Testis (tissue), 3 donors: Measurements from ENCODE around the gene BCL6. TPM values are rescaled to one million over a fixed set of nuclear protein-coding genes. Genes with fewer than 3 reads are reported as not detected.
"Not testable (repeated sequence)": the region's sequence is repeated elsewhere in the genome, so short reads cannot be mapped to it uniquely, and the experiment has no call there.

ENCODE experiments used
- DNase-seq: peaks from one replicate; pipeline ENCODE4 v3.0.0-alpha.2; 2019
- H3K27ac ChIP-seq, 2 donors: fragments of 200-600 bp; sonication (generic); one replicate each; pipeline ENCODE4 v1.5.1; 2019
- H3K27me3 ChIP-seq: fragments of 200-600 bp; sonication (generic); one replicate; pipeline ENCODE4 v1.5.1; 2019
- H3K36me3 ChIP-seq: fragments of 200-600 bp; sonication (generic); one replicate; pipeline ENCODE4 v1.5.1; 2017; ENCODE audit warnings: low read depth; ENCODE audit errors: missing control alignments
- H3K4me1 ChIP-seq: fragments of 200-600 bp; sonication (generic); one replicate; pipeline ENCODE4 v1.5.1; 2019
- H3K4me3 ChIP-seq, 2 donors: fragments of 200-600 bp; sonication (generic); one replicate each; pipeline ENCODE4 v1.5.1; 2017 to 2019
- H3K9me3 ChIP-seq: fragments of 200-600 bp; sonication (generic); one replicate; pipeline ENCODE4 v1.5.1; 2017
- POLR2A ChIP-seq: fragments of 450-650 bp; IDR thresholded peaks from one replicate; pipeline ENCODE4 v1.6.1; 2017; ENCODE audit warnings: antibody characterized with exemption, mild to moderate bottlenecking, moderate library complexity
- WGBS, 2 donors: methylation state at CpG; one replicate each; pipeline ENCODE4 v1.1.5; 2018; 5-methylcytosine and 5-hydroxymethylcytosine counted together
- intact Hi-C: fragments of 100-400 bp; cut with DNase I; formaldehyde crosslinking; loops from one replicate; pipeline ENCODE4 v1.15.1; 2023; ENCODE audit warnings: low total_unique reads
- polyA plus RNA-seq: library from polyadenylated mRNA; stranded (reverse); fragments of 350-450 nt; fragmentation: Illumina TruSeq; extraction: RNeasy Lipid Tissue Mini Kit (QIAGEN cat#74804); gene quantifications from one replicate; pipeline ENCODE4 v1.2.3, GENCODE V29; 2014; ENCODE audit warnings: low read depth, low replicate concordance; ENCODE audit not compliant: insufficient read depth
- total RNA-seq, 2 donors: library from RNA; depleted of rRNA; stranded (reverse); fragments of >200 nt; gene quantifications; one replicate each; pipeline ENCODE4 v1.2.3, GENCODE V29; 2016
- TF ChIP-seq, protein P1 (sequence below), 3 experiments: fragments of 450-650 bp in 2 of 3; fragments of 200-600 bp in 1 of 3; sonication (generic) in 1 of 3; IDR thresholded peaks; one replicate each; pipeline ENCODE4 v1.5.1; 2016 to 2019; ENCODE audit warnings: antibody characterized with exemption in 3 of 3, mild to moderate bottlenecking in 2 of 3, moderate library complexity in 1 of 3

The BCL6 gene
- total and polyA plus RNA-seq, 3 donors from 2014 or later, result 34.5 to 86.6 (median 74.0) TPM

GRCh38 chr3:187685948-187686347, 59.3 kb downstream of the BCL6 start:
- no peaks in the 10 kb centered on the region for H3K36me3 ChIP-seq
- H3K4me1 ChIP-seq, result no peaks in the 10 kb centered on the region
- H3K27ac ChIP-seq, result no peak overlapping the region
- no peaks in the 10 kb centered on the region for H3K9me3 ChIP-seq
- 87 to 94% methylated on average over 7 of the region's 7 CpGs for WGBS, 2 donors
- H3K4me3 ChIP-seq, result no peak overlapping the region
- DNase-seq, result no peak
- H3K27me3 ChIP-seq, result no peaks in the 10 kb centered on the region
- intact Hi-C loops, result no loop called here
- TF ChIP-seq, protein P1, sequence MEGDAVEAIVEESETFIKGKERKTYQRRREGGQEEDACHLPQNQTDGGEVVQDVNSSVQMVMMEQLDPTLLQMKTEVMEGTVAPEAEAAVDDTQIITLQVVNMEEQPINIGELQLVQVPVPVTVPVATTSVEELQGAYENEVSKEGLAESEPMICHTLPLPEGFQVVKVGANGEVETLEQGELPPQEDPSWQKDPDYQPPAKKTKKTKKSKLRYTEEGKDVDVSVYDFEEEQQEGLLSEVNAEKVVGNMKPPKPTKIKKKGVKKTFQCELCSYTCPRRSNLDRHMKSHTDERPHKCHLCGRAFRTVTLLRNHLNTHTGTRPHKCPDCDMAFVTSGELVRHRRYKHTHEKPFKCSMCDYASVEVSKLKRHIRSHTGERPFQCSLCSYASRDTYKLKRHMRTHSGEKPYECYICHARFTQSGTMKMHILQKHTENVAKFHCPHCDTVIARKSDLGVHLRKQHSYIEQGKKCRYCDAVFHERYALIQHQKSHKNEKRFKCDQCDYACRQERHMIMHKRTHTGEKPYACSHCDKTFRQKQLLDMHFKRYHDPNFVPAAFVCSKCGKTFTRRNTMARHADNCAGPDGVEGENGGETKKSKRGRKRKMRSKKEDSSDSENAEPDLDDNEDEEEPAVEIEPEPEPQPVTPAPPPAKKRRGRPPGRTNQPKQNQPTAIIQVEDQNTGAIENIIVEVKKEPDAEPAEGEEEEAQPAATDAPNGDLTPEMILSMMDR (IDR thresholded peaks at IDR 0.05), result no peak
- no peak for TF ChIP-seq POLR2A

DNA sequence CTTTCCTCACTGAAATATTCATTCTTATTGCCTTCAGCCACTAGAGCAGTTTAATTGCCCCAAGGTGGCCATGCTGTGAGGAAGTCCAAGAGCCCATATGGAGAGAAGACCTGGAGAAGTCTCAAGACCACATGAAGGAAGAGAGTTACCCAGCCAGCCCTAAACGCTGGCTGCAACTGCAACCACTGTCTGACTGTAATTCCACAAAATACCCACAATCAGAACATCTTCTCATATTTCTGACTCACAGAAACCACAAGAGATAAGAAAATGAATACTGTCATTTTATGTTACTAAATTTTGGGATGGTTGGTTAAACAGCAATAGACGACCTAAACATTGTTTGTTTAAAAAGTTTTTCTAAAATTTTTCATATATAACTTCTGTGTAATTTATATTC, 60.4 kb downstream of the BCL6 start:
- TF ChIP-seq, protein P1 (IDR thresholded peaks at IDR 0.05), result no peak
- TF ChIP-seq POLR2A, result no peak
- intact Hi-C loops, result no loop called here
- 73 to 82% methylated on average over 2 of the region's 2 CpGs for WGBS, 2 donors

DNA sequence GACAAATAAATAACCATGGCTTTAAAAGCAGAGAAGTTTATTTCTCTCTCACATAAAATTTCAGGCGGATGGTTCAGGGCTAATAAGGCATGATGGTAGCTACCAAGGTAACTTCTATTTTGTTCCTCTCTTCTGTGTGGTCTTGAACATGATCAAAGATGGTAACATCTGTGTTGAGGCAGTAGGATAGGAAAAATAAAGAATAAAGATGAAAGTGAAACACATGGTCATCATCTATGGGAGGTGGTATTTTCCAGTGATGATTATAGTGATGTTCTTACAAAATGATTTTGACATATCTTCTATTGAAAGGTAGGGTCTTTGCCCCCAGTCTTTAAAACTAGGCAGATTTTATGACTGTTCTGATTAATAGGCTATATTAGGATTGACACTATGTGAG, 60.8 kb downstream of the BCL6 start:
- H3K27me3 ChIP-seq, result no peaks in the 10 kb centered on the region
- no peaks in the 10 kb centered on the region for H3K36me3 ChIP-seq
- no peaks in the 10 kb centered on the region for H3K4me1 ChIP-seq
- 94% methylated on average over 1 of the region's 1 CpG for WGBS, 2 donors
- no peak overlapping the region for H3K4me3 ChIP-seq
- no peak for TF ChIP-seq POLR2A
- TF ChIP-seq, protein P1 (IDR thresholded peaks at IDR 0.05), result no peak
- H3K27ac ChIP-seq, result no peak overlapping the region
- H3K9me3 ChIP-seq, result no peaks in the 10 kb centered on the region
- no peak for DNase-seq
- intact Hi-C loops, result no loop called here

More for the DNA sequence above, 60.4 kb downstream of the BCL6 start:
- Histone ChIP-seq H3K4me1 (no peaks in the 10 kb centered on the region), H3K27ac (no peak overlapping the region), H3K9me3 (no peaks in the 10 kb centered on the region), H3K36me3 (no peaks in the 10 kb centered on the region), H3K27me3 (no peaks in the 10 kb centered on the region), H3K4me3 (no peak overlapping the region)
- no peak for DNase-seq

- H3K4me1 ChIP-seq, DNase-seq, H3K27ac ChIP-seq, H3K36me3 ChIP-seq, intact Hi-C loops, H3K4me3 ChIP-seq, H3K9me3 ChIP-seq, H3K27me3 ChIP-seq: not testable (repeated sequence)
- WGBS, 2 donors, result 93 to 96% methylated on average over 9 to 11 of the region's 11 CpGs
Observed at GRCh38 chr3:187681756-187682155, 63.5 kb downstream of the BCL6 start.

DNA sequence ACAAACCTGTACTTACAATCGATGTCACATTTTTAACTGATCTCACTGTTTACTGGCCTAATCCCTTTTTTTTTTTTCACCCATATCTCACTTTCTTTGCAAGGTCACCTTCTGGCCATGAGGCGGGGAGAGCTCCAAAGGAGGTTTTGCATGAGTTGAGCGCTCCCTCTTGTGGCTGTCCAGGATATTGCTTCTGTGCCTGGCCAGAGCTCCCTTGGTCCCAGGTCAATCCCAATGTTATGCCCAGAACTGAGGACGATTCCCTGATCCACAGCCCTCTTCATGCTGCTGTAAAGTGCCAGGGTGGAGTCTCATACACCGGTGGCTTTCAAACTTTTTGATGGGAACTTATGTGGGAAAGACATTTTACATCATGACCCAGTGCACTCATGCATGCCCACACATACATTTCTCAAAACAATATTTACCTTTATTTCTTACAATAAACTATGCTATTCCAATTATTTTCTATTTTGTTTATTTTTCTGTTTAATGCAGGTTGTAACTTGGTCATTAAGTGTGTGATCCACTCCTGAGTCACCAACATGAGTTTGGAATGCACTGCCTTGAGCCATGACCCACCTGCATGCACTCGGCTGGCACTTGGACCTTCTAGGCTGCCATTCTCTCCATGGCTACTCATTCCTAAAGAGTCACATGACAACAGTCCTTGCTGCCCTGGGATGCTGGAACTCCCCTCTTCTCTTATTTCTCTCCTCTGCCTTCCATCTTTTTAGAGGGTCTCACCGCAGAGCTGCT, 65.5 kb downstream of the BCL6 start:
- H3K4me3 ChIP-seq, result no peak overlapping the region
- TF ChIP-seq, protein P1 (IDR thresholded peaks at IDR 0.05), result peak; percentile 89 to 94 (median 94)
- no peak for TF ChIP-seq POLR2A
- peak; percentile 92 for DNase-seq
- H3K27ac ChIP-seq, result no peak overlapping the region
- no peaks in the 10 kb centered on the region for H3K36me3 ChIP-seq
- intact Hi-C loops, result loop anchor here (10.0 kb wide), 1 partner anchor 355 kb away; no protein-coding TSS in a partner anchor
- no peaks in the 10 kb centered on the region for H3K27me3 ChIP-seq
- no peaks in the 10 kb centered on the region for H3K4me1 ChIP-seq
- H3K9me3 ChIP-seq, result no peaks in the 10 kb centered on the region
- 29 to 32% methylated on average over 7 of the region's 7 CpGs for WGBS, 2 donors
